Liver (tissue), 3 donors: ENCODE results near the gene WHRN.

ENCODE experiments used
- ATF3 ChIP-seq: IDR thresholded peaks from 2 replicates; pipeline ENCODE4 v1.6.1; 2016; ENCODE audit warnings: antibody characterized with exemption
- CTCF ChIP-seq: fragments of 150-350 bp; IDR thresholded peaks from 2 replicates; pipeline ENCODE4 v1.5.1; 2017; ENCODE audit warnings: improper control_type of control experiment, low read depth, low read length; ENCODE audit not compliant: missing input control
- JUND ChIP-seq, 2 donors: IDR thresholded peaks; 2 replicates each; pipeline ENCODE4 v1.6.1; 2016; ENCODE audit warnings: antibody characterized with exemption in 2 of 2
- MAX ChIP-seq: IDR thresholded peaks from 2 replicates; pipeline ENCODE4 v1.6.1; 2016; ENCODE audit warnings: antibody characterized with exemption
- SP1 ChIP-seq: IDR thresholded peaks from 2 replicates; pipeline ENCODE4 v1.6.1; 2018; ENCODE audit warnings: antibody characterized with exemption, mild to moderate bottlenecking
- YY1 ChIP-seq: IDR thresholded peaks from 2 replicates; pipeline ENCODE4 v1.6.1; 2016; ENCODE audit warnings: antibody characterized with exemption, mild to moderate bottlenecking
- donor health status: healthy.
- donor health status: healthy.

GRCh38 chr9:114499941-114500696 is 5.2 kb downstream of the WHRN start:
- TF ChIP-seq CTCF (no peak), SP1 (no peak), YY1 (no peak), JUND (IDR thresholded peaks at IDR 0.05) (no peak), ATF3 (no peak), MAX (no peak)
